KOPT-K1 (cell line): ENCODE measurements around the gene IL23A.
A peak's percentile ranks its signal among the peaks of the same experiment; 100 is the strongest.
"Not testable (repeated sequence)": the region's sequence is repeated elsewhere in the genome, so short reads cannot be mapped to it uniquely, and the experiment has no call there.

Source experiments
- H3K27ac ChIP-seq: fragments of 200-600 bp; sonication (generic); 2 replicates; pipeline ENCODE4 v1.5.1; 2016; ENCODE audit warnings: antibody characterized with exemption, mild to moderate bottlenecking, low read depth, low read length; ENCODE audit not compliant: poor library complexity, severe bottlenecking
- H3K36me3 ChIP-seq: fragments of 200-600 bp; sonication (generic); 2 replicates; pipeline ENCODE4 v1.5.1; 2017; ENCODE audit warnings: antibody characterized with exemption, mild to moderate bottlenecking, low read length, moderate library complexity; ENCODE audit not compliant: insufficient read depth
- H3K9me3 ChIP-seq: fragments of 200-600 bp; sonication (generic); 2 replicates; pipeline ENCODE4 v1.5.1; 2017; ENCODE audit warnings: antibody characterized with exemption, low read length, mild to moderate bottlenecking; ENCODE audit not compliant: insufficient read depth, poor library complexity, severe bottlenecking

Gene IL23A

DNA sequence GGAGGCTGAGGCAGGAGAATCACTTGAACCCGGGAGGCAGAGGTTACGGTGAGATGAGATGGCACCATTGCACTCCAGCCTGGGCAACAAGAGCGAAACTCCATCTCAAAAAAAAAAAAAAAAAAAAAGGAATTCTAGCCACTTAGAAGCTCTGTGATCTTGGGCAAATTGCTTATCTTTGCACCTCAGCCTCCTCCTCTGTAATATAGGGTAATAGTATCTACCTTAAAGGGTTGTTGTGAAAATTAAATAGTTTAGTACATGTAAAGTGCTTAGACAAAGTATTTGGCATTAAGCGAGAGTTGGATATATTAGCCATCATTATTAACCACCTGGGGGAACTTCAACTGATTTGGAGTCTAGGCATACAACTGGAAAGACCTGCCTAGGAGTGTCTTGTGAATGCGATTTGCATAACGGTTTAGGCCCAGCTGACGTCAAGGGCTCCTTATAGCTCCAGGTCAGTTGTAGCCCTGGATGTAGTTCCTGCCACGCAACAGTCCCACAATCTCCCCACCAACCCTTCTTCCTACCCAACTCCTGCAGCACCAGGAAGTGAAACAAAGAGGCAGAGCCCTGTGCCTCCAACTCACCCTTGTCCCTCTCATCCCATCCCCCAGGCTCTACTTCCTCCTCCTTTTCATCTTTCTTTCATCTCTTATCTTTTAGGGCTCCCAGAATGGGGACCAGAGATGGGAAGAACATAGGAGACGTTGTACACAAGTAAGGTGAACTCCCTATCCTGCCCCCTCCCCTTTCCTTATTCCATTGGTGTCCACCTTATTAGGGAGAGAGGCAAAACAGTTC is 2.1 kb upstream of the IL23A start:
- Histone ChIP-seq H3K9me3 (no peaks in the 10 kb centered on the region), H3K27ac (no peak overlapping the region), H3K36me3 (peaks cover 5% of the 10 kb centered on the region)

GRCh38 chr12:56337753-56338251 is 882 bp upstream of the IL23A start:
- Histone ChIP-seq H3K27ac (peak overlapping the region; percentile 73), H3K9me3 (no peaks in the 10 kb centered on the region), H3K36me3 (peaks cover 14% of the 10 kb centered on the region)

DNA sequence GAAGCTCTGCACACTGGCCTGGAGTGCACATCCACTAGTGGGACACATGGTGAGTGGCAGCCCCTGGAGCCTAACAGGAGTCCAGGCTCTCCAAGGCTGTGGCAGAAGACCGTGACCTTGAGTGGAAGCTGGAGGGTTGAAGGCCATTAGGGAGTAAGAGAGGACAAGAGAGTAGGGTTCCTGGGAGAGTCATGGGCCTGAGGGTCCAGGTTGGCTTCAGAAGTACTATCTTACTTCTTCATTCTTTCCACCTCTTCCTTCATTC is 406 bp downstream of the IL23A start:
- Histone ChIP-seq H3K9me3 (no peaks in the 10 kb centered on the region), H3K27ac (peak overlapping the region; percentile 73), H3K36me3 (peaks cover 27% of the 10 kb centered on the region)

DNA sequence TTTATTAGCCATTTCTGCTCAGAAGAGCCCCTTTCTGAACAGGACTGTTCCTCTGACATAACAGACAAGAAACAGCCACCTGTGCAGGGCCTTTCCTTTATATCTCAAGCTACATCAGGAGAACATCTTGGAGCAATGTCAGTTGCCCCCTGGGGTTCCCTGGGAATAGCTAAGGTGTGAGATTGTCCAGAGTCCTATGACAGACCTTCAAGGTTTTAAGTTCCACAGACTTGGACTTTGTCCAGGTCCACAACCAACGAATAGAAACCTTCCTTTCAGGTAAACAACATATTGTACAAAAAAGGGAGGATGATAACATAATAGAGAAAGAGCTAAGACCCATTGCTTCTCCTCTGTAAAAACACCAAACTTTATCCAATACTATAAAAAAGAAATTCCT is 2.9 kb downstream of the IL23A start:
- H3K27ac ChIP-seq, result no peak overlapping the region
- no peaks in the 10 kb centered on the region for H3K9me3 ChIP-seq
- peaks cover 41% of the 10 kb centered on the region for H3K36me3 ChIP-seq

GRCh38 chr12:56342290-56342689 is 3.6 kb downstream of the IL23A start:
- H3K27ac ChIP-seq, H3K9me3 ChIP-seq: not testable (repeated sequence)
- H3K36me3 ChIP-seq, result peaks cover 48% of the 10 kb centered on the region

DNA sequence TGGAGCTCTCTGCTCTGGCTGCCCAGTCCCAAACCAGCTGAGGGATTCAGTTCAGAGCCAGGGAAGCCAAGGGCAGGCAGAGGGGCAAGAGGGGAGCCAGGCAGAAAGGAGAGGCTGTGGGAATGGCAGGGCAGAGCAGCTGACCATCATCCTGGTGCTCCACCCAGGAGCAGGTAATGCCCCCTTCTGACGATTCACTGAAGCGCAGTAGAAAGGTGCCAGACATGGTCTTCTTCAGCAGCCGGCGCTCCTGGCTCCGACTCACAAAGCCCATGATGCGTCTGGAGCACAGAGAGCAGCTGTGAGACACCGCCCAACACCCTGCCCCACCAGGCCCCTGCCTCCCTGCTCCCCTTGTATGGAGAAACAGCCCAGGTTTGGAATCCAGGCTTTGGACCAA is 8.0 kb downstream of the IL23A start:
- no peaks in the 10 kb centered on the region for H3K9me3 ChIP-seq
- H3K27ac ChIP-seq, result no peak overlapping the region
- H3K36me3 ChIP-seq, result peaks cover 85% of the 10 kb centered on the region

- H3K9me3 ChIP-seq, H3K27ac ChIP-seq: not testable (repeated sequence)
- H3K36me3 ChIP-seq, result peaks cover 87% of the 10 kb centered on the region
Measured at GRCh38 chr12:56347255-56347654, 8.6 kb downstream of the IL23A start.

DNA sequence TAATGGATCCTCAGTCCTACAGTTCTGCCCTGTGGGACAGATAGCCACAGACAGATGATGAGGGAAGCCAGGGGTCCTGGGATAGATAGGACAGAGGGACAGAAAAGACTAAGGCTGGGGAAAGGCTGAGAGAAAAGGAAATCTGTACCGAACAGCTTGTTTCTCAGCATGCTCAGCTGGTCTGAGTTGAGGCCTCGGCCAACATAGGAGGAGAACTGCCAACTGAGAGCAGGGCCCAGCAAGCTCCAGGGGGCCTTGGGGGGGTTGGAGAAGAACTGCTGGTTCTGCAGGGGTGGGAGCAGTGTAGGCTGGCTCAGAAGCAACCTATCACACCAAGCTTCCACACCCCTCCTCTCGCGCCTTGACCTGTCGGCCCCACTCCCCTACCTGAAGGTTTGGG is 10.1 kb downstream of the IL23A start:
- peaks cover 85% of the 10 kb centered on the region for H3K36me3 ChIP-seq
- H3K27ac ChIP-seq, result no peak overlapping the region
- H3K9me3 ChIP-seq, result no peaks in the 10 kb centered on the region

DNA sequence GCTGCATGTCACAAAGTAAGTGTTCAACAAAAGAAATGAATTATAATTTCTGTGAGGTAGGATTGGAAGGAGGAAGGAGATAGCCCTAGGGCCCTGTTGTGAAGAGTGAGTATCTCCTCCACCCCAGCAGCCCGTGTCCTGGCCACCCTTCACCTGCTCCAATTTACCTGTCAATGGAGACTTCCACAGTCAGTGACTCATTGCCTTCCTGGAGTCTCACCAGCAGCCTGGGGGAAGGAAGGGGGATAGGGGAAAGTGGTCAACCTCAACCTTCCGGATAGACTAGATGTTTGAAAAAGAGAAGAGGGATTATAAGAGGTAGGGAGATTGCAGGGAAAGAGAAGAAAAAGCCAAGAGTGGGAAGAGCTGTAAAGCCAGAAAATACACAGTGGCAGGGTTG is 12.0 kb downstream of the IL23A start:
- H3K9me3 ChIP-seq, result no peaks in the 10 kb centered on the region
- H3K27ac ChIP-seq, result no peak overlapping the region
- peaks cover 94% of the 10 kb centered on the region for H3K36me3 ChIP-seq

- no peak overlapping the region for H3K27ac ChIP-seq
- H3K9me3 ChIP-seq, result no peaks in the 10 kb centered on the region
- peaks cover 94% of the 10 kb centered on the region for H3K36me3 ChIP-seq
Measured at GRCh38 chr12:56351325-56351724, 12.6 kb downstream of the IL23A start.

DNA sequence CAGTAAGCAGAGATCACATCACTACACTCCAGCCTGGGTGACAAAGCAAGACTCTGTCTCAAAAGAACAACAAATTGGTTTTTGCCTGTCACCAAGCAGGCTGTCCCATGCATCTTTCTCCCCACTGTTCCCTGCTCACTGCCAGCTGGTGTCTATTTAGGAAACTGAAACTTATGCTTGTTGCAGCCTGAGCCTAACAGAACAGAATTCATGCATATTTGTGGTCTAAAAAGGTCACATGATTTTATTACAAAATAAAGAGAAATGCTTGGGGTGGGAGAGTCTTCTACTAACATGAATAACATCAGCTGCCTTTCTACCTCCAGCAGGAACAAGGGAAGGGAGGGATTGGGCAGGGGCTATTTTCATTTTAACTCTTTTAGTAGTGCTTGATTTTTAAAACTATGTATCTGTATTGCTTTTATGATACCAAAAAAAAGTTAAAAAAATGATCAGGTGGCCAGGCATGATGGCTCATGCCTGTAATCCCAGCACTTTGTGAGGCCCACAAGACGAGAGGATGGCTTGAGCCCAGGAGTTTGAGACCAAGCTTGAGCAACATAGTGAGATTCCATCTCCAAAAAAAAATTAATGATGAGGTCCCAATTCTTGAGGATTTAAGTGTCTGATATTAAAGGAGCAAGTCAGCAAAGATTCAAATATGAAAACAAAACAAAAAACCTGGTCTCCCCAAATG is 20.3 kb downstream of the IL23A start:
- peaks cover 24% of the 10 kb centered on the region for H3K36me3 ChIP-seq
- H3K27ac ChIP-seq, result peak overlapping the region; percentile 74
- no peaks in the 10 kb centered on the region for H3K9me3 ChIP-seq

DNA sequence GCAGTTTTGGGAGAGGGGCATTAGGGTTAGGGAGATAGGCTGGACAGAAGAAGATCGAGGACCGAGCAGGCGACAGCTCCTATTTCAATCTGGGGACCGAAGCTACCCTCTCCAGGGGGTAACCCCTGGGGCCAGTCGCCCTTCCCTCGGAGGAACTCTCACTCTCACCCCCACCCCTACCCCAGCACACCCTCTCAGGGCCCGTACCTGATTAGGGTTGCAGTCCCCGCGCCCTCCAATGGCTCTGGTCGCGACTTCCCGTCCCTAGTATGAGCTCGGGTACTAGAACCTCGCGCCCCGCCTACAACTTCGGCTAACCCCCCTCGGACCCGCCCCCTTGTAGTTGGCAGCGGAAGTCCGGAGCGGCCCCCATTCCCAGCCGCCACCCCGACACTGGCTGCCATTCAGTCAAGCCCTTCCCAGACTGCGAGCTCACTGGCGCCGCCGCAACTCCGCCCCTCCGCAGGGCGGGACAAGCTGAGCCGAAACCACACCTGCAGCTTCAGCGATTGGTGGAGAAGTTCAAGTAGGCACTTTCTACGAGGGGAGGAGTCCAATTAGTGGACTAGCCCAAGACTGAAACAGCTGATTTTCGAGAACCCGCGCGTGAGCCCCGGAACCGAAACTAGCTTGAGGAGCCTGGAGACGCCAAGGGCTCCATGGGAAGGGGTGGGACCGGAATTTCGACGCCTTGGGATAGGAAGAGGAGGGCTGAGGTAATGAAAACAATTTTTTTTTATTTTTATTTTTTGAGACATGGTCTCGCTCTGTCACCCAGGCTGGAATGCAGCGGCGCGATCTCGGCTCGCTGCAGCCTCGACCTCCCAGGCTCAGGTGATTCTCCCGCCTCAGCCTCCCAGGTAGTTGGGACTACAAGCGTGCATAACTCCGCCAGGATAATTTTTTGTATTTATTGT is 21.4 kb downstream of the IL23A start, which contains the start of gene STAT2:
TSS of gene STAT2 (minus strand) at position 257 of the 917 bp plus-strand sequence. CDS start 3,536 bp downstream, outside the sequence.
- no peaks in the 10 kb centered on the region for H3K9me3 ChIP-seq
- H3K36me3 ChIP-seq, result peaks cover 13% of the 10 kb centered on the region
- H3K27ac ChIP-seq, result peak within 1 kb of the TSS; percentile 74

- H3K36me3 ChIP-seq, result no peaks in the 10 kb centered on the region
- no peaks in the 10 kb centered on the region for H3K9me3 ChIP-seq
- H3K27ac ChIP-seq, result no peak overlapping the region
Measured at GRCh38 chr12:56361487-56362129, 22.9 kb downstream of the IL23A start.

- no peak within 1 kb of the TSS for H3K27ac ChIP-seq
- H3K9me3 ChIP-seq, result no peaks in the 10 kb centered on the region
- H3K36me3 ChIP-seq, result no peaks in the 10 kb centered on the region
Measured at GRCh38 chr12:56362130-56363059, 23.7 kb downstream of the IL23A start, which contains the start of gene APOF. APOF (minus strand) TSS chr12:56362857; CDS start chr12:56362745, 112 bp downstream.
